NCI-H1417 treated with DMSO at 0.1 percent for 48 hours (cell line): ENCODE measurements around the gene ACACA.
"Not testable (repeated sequence)": the region's sequence is repeated elsewhere in the genome, so short reads cannot be mapped to it uniquely, and the experiment has no call there.

ENCODE experiments used
- DNase-seq: peaks from one replicate; lab custom pipeline; 2025; lab: John Stamatoyannopoulos, UW

ACACA gene

DNA sequence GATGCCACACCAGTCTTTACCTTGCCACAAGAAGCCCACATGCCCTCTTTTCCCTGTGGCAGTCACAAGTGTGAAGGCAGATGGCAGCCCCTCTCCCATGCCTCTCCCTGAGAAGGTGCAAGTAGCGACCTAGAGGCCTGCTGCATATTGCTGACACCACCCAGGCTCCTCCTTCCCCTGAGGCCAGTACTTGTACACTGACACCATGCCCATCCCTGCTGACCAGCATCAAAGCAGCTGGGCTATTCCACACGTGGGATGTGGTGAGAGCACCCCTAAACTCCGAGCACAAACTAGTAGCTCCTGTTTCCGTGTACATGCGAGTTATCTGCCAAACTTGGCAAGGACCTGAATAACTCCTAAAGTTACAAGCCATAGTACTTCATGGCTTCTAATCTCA, 308.5 kb downstream of the ACACA start:
- DNase-seq: no peak

DNA sequence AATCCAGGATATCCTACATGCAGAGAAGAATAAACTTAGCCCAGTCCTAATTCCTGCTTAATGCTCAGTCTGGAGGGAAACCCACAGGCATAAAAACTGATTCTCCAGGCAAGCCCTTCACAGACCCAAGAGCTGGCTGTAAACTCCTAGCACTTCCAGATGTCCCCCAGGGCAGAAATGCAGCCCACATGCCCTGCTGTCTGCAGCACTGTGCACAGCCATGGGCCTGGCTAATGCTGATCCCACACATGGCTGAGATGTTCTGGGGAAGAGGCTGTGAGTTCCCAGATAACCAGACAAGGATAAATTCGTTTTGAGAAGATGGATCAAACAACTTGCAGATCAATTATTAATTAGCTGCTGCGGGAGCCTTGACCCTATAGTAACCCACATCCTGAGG, 309.5 kb downstream of the ACACA start:
- no peak for DNase-seq

DNA sequence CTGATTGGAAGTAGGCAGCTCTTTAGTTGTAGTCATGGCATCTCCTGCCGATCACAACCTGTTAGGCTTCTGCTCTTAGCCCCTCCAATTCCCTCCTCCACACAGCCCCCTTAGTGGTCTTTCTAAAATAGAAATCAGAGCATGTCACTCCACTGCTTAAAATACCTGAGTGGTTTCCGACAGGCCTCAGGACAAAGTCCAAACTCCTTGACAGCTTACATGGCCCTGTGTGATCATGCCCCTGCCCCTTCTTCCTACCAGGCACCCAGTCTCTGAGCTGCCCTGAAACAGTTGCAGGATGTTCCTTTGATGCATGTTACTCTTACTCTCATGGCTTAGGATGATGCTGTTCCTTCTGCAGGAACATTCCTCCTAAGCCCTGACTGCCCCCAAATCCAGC, 310.6 kb downstream of the ACACA start:
- no peak for DNase-seq

DNA sequence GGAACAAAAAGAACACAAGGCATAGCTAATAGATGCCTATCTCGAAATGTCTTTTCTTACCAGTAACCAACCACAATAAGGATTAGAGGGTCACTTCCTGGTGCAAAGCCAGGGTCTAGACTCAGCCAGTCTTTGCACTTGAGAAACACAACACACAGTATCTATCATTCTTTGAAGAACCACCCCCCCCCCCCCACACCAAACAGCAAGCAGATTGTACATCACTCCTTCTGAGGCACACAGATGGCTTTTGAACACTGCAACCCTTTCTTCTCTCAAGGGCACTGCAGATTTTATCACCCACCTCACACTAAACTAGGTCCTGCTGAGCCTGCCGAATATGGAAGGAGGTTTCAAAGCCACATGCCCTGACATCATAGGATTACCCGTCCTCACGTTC, 312.2 kb downstream of the ACACA start:
- DNase-seq: no peak

GRCh38 chr17:37092701-37093100, 313.9 kb downstream of the ACACA start:
- DNase-seq: no peak

- no peak for DNase-seq
These were observed 314.6 kb downstream of the ACACA start for GRCh38 chr17:37092071-37092470.

DNA sequence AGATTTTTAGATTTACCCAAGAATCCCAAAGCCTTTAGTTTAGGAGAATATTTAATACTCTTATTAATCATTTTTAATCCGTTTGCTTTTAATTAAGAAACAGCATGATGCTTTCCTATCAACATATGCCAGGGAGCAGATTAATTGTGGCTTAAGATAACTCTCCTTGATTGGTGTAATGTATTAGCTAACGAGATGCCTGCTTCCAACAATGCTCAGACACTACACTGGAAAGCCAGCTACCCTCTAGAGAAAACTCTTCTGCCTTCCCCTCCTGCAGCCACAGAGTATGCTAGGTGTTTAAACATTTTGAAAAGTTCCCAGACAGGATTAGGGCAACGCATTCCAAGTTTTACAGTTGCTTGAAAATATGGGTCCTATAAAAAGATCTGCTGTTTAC, 315.7 kb downstream of the ACACA start:
- no peak for DNase-seq

GRCh38 chr17:37089956-37090355, 316.7 kb downstream of the ACACA start:
- no peak for DNase-seq

GRCh38 chr17:37088913-37089312, 317.7 kb downstream of the ACACA start:
- DNase-seq: no peak

GRCh38 chr17:37088459-37088858, 318.2 kb downstream of the ACACA start:
- DNase-seq: no peak

DNA sequence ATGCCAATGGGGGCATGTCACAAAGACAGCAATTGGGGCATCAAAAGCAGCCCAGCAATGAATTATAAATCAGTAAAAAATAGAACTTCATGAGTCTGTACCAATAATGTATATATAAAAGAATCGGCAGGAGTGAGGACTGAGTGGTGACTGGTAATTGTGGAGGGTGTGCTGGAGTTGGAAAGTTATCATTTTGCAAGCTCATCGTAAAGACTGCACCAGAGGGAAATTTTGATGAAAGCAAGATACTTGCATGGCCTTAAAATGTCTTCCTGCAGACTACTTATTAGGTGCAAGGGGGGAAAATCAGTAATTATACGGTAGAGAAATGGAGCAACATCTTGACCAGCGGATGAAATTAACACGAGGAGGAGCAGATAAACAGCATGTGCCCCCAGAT, 319.0 kb downstream of the ACACA start:
- no peak for DNase-seq

- no peak for DNase-seq
These were observed 319.7 kb downstream of the ACACA start for GRCh38 chr17:37086948-37087347.

- no peak for DNase-seq
These were observed 320.3 kb downstream of the ACACA start for GRCh38 chr17:37086334-37086733.

DNA sequence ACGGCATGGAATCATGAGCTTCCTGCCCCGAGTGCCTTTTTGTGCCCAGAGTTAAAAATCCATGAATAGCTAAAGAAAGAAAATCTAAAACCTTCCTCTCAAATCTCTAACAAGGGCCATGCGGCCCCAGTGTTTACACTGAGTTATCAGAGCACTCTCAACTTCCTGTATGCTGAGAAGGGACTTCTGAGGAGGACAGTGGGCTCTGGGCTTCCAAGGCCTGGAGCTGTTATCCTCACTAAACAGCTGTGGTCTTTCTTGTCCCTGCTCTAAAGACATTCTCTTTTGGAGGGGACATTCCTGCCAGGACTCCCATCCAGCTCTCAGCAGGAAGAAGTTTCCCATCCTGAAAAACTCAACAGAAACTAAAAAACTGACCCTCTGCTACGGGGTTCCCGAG, 322.3 kb downstream of the ACACA start:
- DNase-seq: no peak

- no peak for DNase-seq
These were observed 323.2 kb downstream of the ACACA start for GRCh38 chr17:37083456-37083855.

DNA sequence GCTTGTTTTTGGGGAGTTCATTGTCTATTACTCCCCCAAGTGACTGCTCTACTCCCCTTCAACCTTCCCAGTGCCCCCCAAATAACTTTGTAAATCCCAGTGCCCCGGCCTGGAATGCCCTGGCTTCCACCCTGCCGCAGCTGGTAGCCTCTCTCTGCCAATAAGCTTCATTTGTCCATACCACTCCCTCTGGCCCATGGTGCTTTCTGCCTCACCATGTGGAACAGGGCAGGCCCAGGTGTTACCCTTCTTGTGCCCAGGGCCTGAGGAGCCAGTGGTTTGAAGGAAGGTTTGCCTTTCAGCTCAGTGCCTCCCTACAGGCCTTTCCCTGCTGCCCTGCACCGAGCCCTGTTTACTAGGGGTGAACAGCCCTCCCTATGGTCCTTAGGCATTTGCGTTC, 323.7 kb downstream of the ACACA start:
- DNase-seq: no peak

DNA sequence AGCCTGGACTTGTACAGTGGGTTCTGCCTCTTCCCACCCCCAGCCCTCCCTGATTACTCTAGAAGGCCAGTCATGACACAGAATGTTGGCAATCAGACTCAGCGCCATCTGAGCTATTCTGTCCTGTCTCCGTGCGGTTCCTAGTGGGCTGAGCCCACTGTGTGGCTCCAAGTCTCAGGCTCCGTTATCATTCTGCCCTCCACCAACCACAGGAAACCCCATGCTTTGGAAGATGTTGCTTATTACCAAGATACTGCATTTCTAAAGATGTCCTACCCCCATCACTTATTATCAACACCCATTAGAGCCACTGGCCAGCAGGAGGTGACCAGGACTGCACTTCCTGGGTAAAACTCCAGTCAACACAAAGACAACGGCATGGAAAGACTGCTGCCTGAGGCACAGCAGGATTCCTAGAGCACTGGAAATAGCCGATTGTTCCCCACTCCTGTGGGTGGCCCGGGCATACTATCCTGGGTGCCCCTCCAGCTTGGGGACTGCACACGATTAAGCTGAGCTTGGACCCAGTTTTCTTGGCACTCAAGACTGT, 324.2 kb downstream of the ACACA start:
- DNase-seq: no peak

DNA sequence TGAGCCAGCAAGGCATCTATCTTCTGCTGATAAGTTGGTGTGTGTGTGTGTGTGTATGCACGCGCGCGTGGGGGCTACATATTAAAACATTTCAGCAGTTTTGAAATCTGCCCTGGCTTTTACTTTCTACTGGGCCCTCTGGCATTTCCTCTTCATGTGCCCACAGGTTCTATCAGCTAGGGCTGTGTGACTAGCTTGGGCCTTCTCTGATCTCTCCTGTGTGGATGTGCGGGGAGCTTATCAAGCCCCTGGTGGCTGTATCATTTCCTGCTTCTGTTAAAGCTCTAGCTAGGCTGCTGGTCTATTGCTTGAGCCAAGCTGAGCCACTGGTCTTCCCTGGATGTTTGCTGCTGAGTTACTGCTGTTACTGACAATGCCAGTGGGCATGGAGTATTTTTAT, 325.3 kb downstream of the ACACA start:
- no peak for DNase-seq

DNA sequence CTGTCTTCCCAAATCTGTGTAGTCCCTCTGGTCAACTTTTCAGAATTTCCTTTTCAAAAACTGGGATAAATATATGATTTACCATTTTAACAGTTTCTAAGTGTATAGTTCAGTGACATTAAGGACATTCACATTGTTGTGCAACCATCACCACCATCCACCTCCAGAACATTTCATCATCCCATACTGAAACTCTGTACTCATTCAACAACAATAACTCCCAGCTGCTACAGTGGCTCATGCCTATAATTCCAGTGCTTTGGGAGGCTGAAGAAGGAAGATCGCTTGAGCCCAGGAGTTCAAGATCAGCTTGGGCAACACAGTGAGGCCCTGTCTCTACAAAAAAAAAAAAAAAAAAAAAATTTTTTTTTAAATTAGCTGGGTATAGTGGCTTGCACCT, 326.9 kb downstream of the ACACA start:
- DNase-seq: no peak

DNA sequence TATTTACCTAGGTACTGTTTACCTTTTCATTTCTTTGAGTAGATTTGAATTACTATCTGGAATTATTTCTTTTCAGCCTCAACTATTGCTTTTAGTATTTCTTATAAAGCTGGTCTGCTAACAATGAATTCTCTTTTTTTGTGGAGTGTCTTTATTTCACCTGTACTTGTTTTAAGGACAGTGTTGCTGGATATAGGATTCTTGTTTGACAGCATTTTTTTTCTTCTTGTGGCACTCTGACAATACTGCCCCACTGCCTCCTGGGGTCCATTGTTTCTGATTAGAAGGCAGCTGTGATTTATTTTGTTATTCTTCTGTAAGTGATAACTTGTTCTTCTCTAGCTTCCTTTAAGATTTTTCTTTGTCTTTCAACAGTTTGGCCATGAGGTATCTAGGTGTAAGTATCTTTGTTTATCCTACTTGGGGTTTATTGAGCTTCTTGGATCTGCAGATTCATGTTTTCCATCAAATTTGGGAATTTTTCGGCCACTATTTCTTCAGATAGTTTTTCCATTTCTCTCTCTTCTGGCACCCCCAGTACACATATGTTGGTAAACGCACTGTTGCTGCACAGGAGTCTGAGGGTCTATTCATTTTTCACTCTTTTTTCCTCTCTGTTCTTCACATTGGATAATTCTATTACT, 327.4 kb downstream of the ACACA start:
- no peak for DNase-seq

GRCh38 chr17:37073464-37073863, 333.2 kb downstream of the ACACA start:
- DNase-seq: not testable (repeated sequence)

GRCh38 chr17:37069087-37069486, 337.5 kb downstream of the ACACA start:
- DNase-seq: no peak

GRCh38 chr17:37068266-37068665, 338.4 kb downstream of the ACACA start:
- DNase-seq: no peak

DNA sequence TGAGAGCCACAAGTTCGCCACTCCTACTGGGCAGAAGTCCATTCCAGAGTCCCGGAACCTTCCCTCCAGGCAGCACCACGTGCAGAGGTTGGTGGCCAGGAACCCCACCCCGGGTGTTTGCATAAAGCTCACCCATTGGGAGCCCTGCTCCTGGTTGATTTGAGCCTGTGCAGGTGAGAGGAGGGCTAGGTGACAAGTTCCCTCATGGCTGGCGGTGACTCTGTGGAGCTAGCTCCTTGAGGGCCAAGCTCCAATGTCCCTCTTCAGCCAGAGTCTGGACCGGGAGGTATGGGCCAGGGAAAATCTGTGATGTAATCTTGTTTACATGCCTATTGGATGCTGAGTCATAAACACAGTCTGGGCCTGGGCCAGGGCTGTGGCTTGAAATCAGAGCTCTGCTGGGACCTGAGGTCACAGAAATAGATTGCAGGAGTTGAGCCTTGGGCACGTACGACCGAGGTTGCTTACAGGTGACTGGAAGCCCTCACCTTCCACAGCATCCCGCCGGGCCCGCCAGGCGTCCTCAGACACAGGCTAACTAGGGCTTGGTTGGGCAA, 339.0 kb downstream of the ACACA start:
- no peak for DNase-seq
